K562 (cell line): ENCODE results near the gene ALOXE3. TPM values are rescaled to one million over a fixed set of nuclear protein-coding genes. Genes with fewer than 3 reads are reported as not detected.

Source experiments
- CBFA2T2 ChIP-seq: fragments of 450-650 bp; conservative IDR thresholded peaks from 2 replicates; pipeline ENCODE4 v1.6.1; 2017; ENCODE audit warnings: mild to moderate bottlenecking
- CHAMP1 ChIP-seq: fragments of 450-650 bp; IDR thresholded peaks from 2 replicates; pipeline ENCODE4 v1.6.1; 2016; ENCODE audit warnings: mild to moderate bottlenecking
- CREB1 ChIP-seq, 2 experiments: sonication (generic) in 1 of 2; formaldehyde crosslinking in 1 of 2; IDR thresholded peaks; 2 replicates each; pipeline versions ENCODE4 v1.6.1 to v1.8.0; 2012 to 2022; ENCODE audit warnings: inconsistent platforms in 1 of 2, mild to moderate bottlenecking in 1 of 2, missing genetic modification reagents in 1 of 2, moderate library complexity in 1 of 2
- FOXP4 ChIP-seq: sonication (generic); formaldehyde crosslinking; IDR thresholded peaks from 2 replicates; pipeline ENCODE4 v1.8.0; 2022; ENCODE audit warnings: mild to moderate bottlenecking, missing genetic modification reagents, borderline replicate concordance
- GATAD2A ChIP-seq: fragments of 450-650 bp; IDR thresholded peaks from 2 replicates; pipeline ENCODE4 v1.6.1; 2017
- KDM4B ChIP-seq, 2 experiments: fragments of 450-650 bp in 1 of 2; sonication (generic) in 1 of 2; IDR thresholded peaks; 2 replicates each; pipeline ENCODE4 v1.6.1; 2016 to 2017; ENCODE audit warnings: borderline replicate concordance in 2 of 2, antibody characterized with exemption in 1 of 2, low read depth in 1 of 2, mild to moderate bottlenecking in 1 of 2
- LCOR ChIP-seq: sonication (generic); formaldehyde crosslinking; IDR thresholded peaks from 2 replicates; pipeline ENCODE4 v1.8.0; 2022; ENCODE audit warnings: mild to moderate bottlenecking, missing genetic modification reagents
- MEIS2 ChIP-seq: fragments of 450-650 bp; IDR thresholded peaks from 2 replicates; pipeline ENCODE4 v1.6.1; 2014; ENCODE audit warnings: mild to moderate bottlenecking; ENCODE audit not compliant: partially characterized antibody
- POLR2AphosphoS5 ChIP-seq: IDR thresholded peaks from 2 replicates; pipeline ENCODE4 v1.6.1; 2011; ENCODE audit warnings: mild to moderate bottlenecking, low read depth, low read length, moderate library complexity; ENCODE audit not compliant: control insufficient read depth, insufficient read depth
- SMARCB1 ChIP-seq: IDR thresholded peaks from 2 replicates; pipeline ENCODE4 v1.6.1; 2011; ENCODE audit warnings: improper control_type of control experiment, low read depth; ENCODE audit not compliant: insufficient read length
- STAG1 ChIP-seq: sonication (generic); formaldehyde crosslinking; IDR thresholded peaks from 2 replicates; pipeline ENCODE4 v1.5.0; 2020; ENCODE audit warnings: missing genetic modification reagents, borderline replicate concordance
- TAF9B ChIP-seq: fragments of 450-650 bp; IDR thresholded peaks from 2 replicates; pipeline ENCODE4 v1.6.1; 2018; ENCODE audit warnings: mild to moderate bottlenecking; ENCODE audit not compliant: partially characterized antibody
- TRIM24 ChIP-seq, 2 experiments: fragments of 450-650 bp; IDR thresholded peaks; 2 replicates each; pipeline ENCODE4 v1.6.1; 2016
- XRCC5 ChIP-seq: fragments of 200-400 bp; formaldehyde crosslinking; IDR thresholded peaks from 2 replicates; pipeline ENCODE4 v1.6.1; 2017; ENCODE audit warnings: low read depth, mild to moderate bottlenecking, low read length
- ZBTB33 ChIP-seq: sonication (generic); formaldehyde crosslinking; IDR thresholded peaks from 2 replicates; pipeline ENCODE4 v1.8.1; 2023; ENCODE audit warnings: mild to moderate bottlenecking, missing genetic modification reagents
- ZNF133 ChIP-seq: fragments of 250-450 bp; sonication (Bioruptor Pico); IDR thresholded peaks from 2 replicates; pipeline ENCODE4 v1.4.0; 2020; ENCODE audit warnings: mild to moderate bottlenecking
- ZNF511 ChIP-seq: sonication (generic); formaldehyde crosslinking; IDR thresholded peaks from 2 replicates; pipeline ENCODE4 v1.8.0; 2022; ENCODE audit warnings: mild to moderate bottlenecking, missing genetic modification reagents
- ZNF655 ChIP-seq: fragments of 250-450 bp; sonication (Bioruptor Pico); IDR thresholded peaks from 2 replicates; pipeline ENCODE4 v1.5.0; 2021
- ZNF830 ChIP-seq: fragments of 250-450 bp; sonication (Bioruptor Pico); IDR thresholded peaks from 2 replicates; pipeline ENCODE4 v1.5.0; 2021; ENCODE audit warnings: mild to moderate bottlenecking
- polyA plus RNA-seq, 8 experiments: library from polyadenylated mRNA; depleted of rRNA in 4 of 8; stranded (reverse) in 5 of 8; unstranded in 3 of 8; fragments of >200 nt; fragmentation: Nextera tagmentation in 2 of 8; fragmentation: Illumina TruSeq in 1 of 8; extraction: Ambion mirVana in 2 of 8; extraction: Trizol in 1 of 8; gene quantifications; 2 replicates each; pipeline versions ENCODE4 v1.2.1 to v1.2.3, GENCODE V29; 2011 to 2014; ENCODE audit warnings: inconsistent platforms in 1 of 8, missing spikeins in 1 of 8
- total RNA-seq, 7 experiments: library from RNA; depleted of rRNA in 6 of 7; stranded (reverse); fragments of >200 nt in 6 of 7; fragmentation: Illumina TruSeq in 2 of 7; extraction: Trizol in 2 of 7; gene quantifications; 2 replicates each; pipeline versions ENCODE4 v1.2.1 to v1.2.3, GENCODE V29; 2011 to 2021; ENCODE audit warnings: low replicate concordance in 1 of 7

The ALOXE3 gene
- total and polyA plus RNA-seq, 9 of the 15 experiments (the other 6 are each of a cell fraction or from before 2014, with no cell fraction given): 0.04 TPM; not detected in 8

- no peak for TF ChIP-seq FOXP4 (CRISPR knock-in tag)
- TF ChIP-seq TRIM24 (IDR thresholded peaks at IDR 0.05): no peak
- no peak; the same call in 1 of the 2 replicates for TF ChIP-seq CHAMP1
- TF ChIP-seq ZBTB33 (CRISPR knock-in tag): no peak
- TF ChIP-seq CREB1 (IDR thresholded peaks at IDR 0.05): no peak
- TF ChIP-seq CREB1 (CRISPR knock-in tag; IDR thresholded peaks at IDR 0.05): no peak
- TF ChIP-seq ZNF511 (CRISPR knock-in tag): no peak
- no peak for TF ChIP-seq LCOR (CRISPR knock-in tag)
- TF ChIP-seq POLR2AphosphoS5: no peak
- TF ChIP-seq STAG1 (CRISPR knock-in tag): no peak
- TF ChIP-seq ZNF133: no peak
- TF ChIP-seq ZNF830 (CRISPR knock-in tag): no peak
- TF ChIP-seq TAF9B: no peak
- TF ChIP-seq XRCC5: no peak; the same call in 1 of the 2 replicates
- TF ChIP-seq CBFA2T2: no peak
- no peak for TF ChIP-seq GATAD2A
- TF ChIP-seq MEIS2: no peak
- TF ChIP-seq KDM4B (IDR thresholded peaks at IDR 0.05; ENCODE audit: borderline replicate concordance in 2 of 2, low read depth in 1 of 2): no peak
- no peak for TF ChIP-seq ZNF655 (CRISPR knock-in tag)
- no peak for TF ChIP-seq SMARCB1
Measured at GRCh38 chr17:8120520-8121406, 2.4 kb upstream of the ALOXE3 start (continued).
